Osteoblast (primary cell): ENCODE data around the gene NTRK2. TPM values are rescaled to one million over a fixed set of nuclear protein-coding genes. Genes with fewer than 3 reads are reported as not detected.
"Not testable (repeated sequence)": the region's sequence is repeated elsewhere in the genome, so short reads cannot be mapped to it uniquely, and the experiment has no call there.

Experiments used
- DNase-seq: peaks from one replicate; pipeline ENCODE4 v3.0.0; 2011; ENCODE audit warnings: low spot score, mixed read lengths; ENCODE audit not compliant: insufficient read length; ENCODE audit errors: missing footprints
- H2AFZ ChIP-seq: 2 replicates; pipeline ENCODE4 v1.6.0; 2011; ENCODE audit warnings: mild to moderate bottlenecking, low read length
- H3K27ac ChIP-seq: 2 replicates; pipeline ENCODE4 v1.5.1; 2011; ENCODE audit warnings: mild to moderate bottlenecking, low read depth, low read length, moderate library complexity
- H3K27me3 ChIP-seq: 2 replicates; pipeline ENCODE4 v1.6.0; 2012; ENCODE audit warnings: mild to moderate bottlenecking, control low read depth, inconsistent platforms, low read length, moderate library complexity; ENCODE audit not compliant: insufficient read depth
- H3K36me3 ChIP-seq: 2 replicates; pipeline ENCODE4 v1.5.1; 2011; ENCODE audit warnings: mild to moderate bottlenecking, low read length, control low read depth, moderate library complexity; ENCODE audit not compliant: insufficient read depth
- H3K4me1 ChIP-seq: 2 replicates; pipeline ENCODE4 v1.5.1; 2011; ENCODE audit warnings: mild to moderate bottlenecking, low read length, control low read depth, moderate library complexity; ENCODE audit not compliant: insufficient read depth
- H3K4me2 ChIP-seq: 2 replicates; pipeline ENCODE4 v1.6.0; 2011; ENCODE audit warnings: mild to moderate bottlenecking, low read length; ENCODE audit not compliant: insufficient read depth
- H3K4me3 ChIP-seq: fragments of 200-600 bp; sonication (generic); 3 replicates; pipeline ENCODE4 v1.5.1; 2012; ENCODE audit warnings: mild to moderate bottlenecking, low read length, inconsistent platforms; ENCODE audit not compliant: insufficient read depth
- H3K79me2 ChIP-seq: 2 replicates; pipeline ENCODE4 v1.6.0; 2012; ENCODE audit warnings: mild to moderate bottlenecking, low read length, control low read depth, inconsistent platforms; ENCODE audit not compliant: insufficient read depth
- H3K9me3 ChIP-seq: 2 replicates; pipeline ENCODE4 v1.5.1; 2011; ENCODE audit warnings: low read depth, low read length, control low read depth
- H4K20me1 ChIP-seq: 2 replicates; pipeline ENCODE4 v1.6.0; 2012; ENCODE audit warnings: mild to moderate bottlenecking, low read length, control low read depth; ENCODE audit not compliant: insufficient read depth
- CTCF ChIP-seq: IDR thresholded peaks from 2 replicates; pipeline ENCODE4 v1.5.1; 2011; ENCODE audit warnings: mild to moderate bottlenecking, low read depth, low read length, moderate library complexity; ENCODE audit errors: extremely low read depth
- total RNA-seq: library from RNA; depleted of rRNA; stranded (reverse); fragments of >200 nt; gene quantifications from 2 replicates; pipeline ENCODE4 v1.2.3, GENCODE V29; 2012

NTRK2 gene
- total RNA-seq, 1 donor: 3.3 TPM

GRCh38 chr9:85064811-85065371 is 395.4 kb downstream of the NTRK2 start:
- Histone ChIP-seq H4K20me1 (no peaks in the 10 kb centered on the region), H3K27ac (no peak overlapping the region), H3K4me1 (no peaks in the 10 kb centered on the region), H3K9me3 (no peaks in the 10 kb centered on the region), H3K79me2 (no peaks in the 10 kb centered on the region), H3K27me3 (no peaks in the 10 kb centered on the region), H3K36me3 (no peaks in the 10 kb centered on the region), H3K4me2 (no peak overlapping the region), H2AFZ (no peak overlapping the region), H3K4me3 (no peak overlapping the region)
- no peak for TF ChIP-seq CTCF
- DNase-seq: no peak

- Histone ChIP-seq H3K79me2 (no peaks in the 10 kb centered on the region), H3K9me3 (no peaks in the 10 kb centered on the region), H2AFZ (no peak overlapping the region), H3K27ac (no peak overlapping the region), H3K4me2 (no peak overlapping the region), H4K20me1 (no peaks in the 10 kb centered on the region), H3K36me3 (no peaks in the 10 kb centered on the region), H3K4me3 (no peak overlapping the region), H3K4me1 (no peaks in the 10 kb centered on the region), H3K27me3 (no peaks in the 10 kb centered on the region)
- TF ChIP-seq CTCF: no peak
- DNase-seq: no peak
Observed at GRCh38 chr9:85067792-85068191, 398.3 kb downstream of the NTRK2 start.

GRCh38 chr9:85069421-85069820 is 399.9 kb downstream of the NTRK2 start:
- H3K27me3 ChIP-seq, H3K4me1 ChIP-seq, H2AFZ ChIP-seq, H3K27ac ChIP-seq, H4K20me1 ChIP-seq, H3K4me2 ChIP-seq, H3K9me3 ChIP-seq, H3K36me3 ChIP-seq, H3K4me3 ChIP-seq, DNase-seq, H3K79me2 ChIP-seq: not testable (repeated sequence)
